GM23338 (cell line): ENCODE data around the gene CEACAM3. TPM values are rescaled to one million over a fixed set of nuclear protein-coding genes. Genes with fewer than 3 reads are reported as not detected.

Source experiments
- ATAC-seq: fragments of 200-7000 bp; cut with Tn5 transposase; 3 replicates; pipeline ENCODE4 v1.9.1; 2020
- DNase-seq: peaks from one replicate; pipeline ENCODE4 v3.0.0-alpha.2; 2015; ENCODE audit warnings: low spot score
- H2AFZ ChIP-seq: fragments of 200-600 bp; sonication (generic); 2 replicates; pipeline ENCODE4 v1.8.0; 2016; ENCODE audit warnings: antibody characterized with exemption, mild to moderate bottlenecking, moderate library complexity
- H3F3A ChIP-seq: fragments of 200-600 bp; sonication (generic); replicated peaks from 2 replicates; pipeline ENCODE4 v1.8.0; 2017; ENCODE audit warnings: antibody characterized with exemption, mixed run types, low read depth
- H3K27ac ChIP-seq: fragments of 200-600 bp; sonication (generic); 2 replicates; pipeline ENCODE4 v1.6.1; 2016; ENCODE audit warnings: low read depth
- H3K27me3 ChIP-seq: fragments of 200-600 bp; sonication (generic); 2 replicates; pipeline ENCODE4 v1.8.0; 2016; ENCODE audit warnings: mild to moderate bottlenecking, mixed run types, moderate library complexity; ENCODE audit not compliant: insufficient read depth
- H3K36me3 ChIP-seq: fragments of 200-600 bp; sonication (generic); 2 replicates; pipeline ENCODE4 v1.8.0; 2016; ENCODE audit warnings: mild to moderate bottlenecking; ENCODE audit not compliant: insufficient read depth
- H3K4me1 ChIP-seq: fragments of 200-600 bp; sonication (generic); 2 replicates; pipeline ENCODE4 v1.8.0; 2016; ENCODE audit warnings: mild to moderate bottlenecking, moderate library complexity; ENCODE audit not compliant: insufficient read depth
- H3K4me2 ChIP-seq: fragments of 200-600 bp; sonication (generic); 2 replicates; pipeline ENCODE4 v1.7.1; 2017; ENCODE audit warnings: mixed run types
- H3K4me3 ChIP-seq: fragments of 200-600 bp; sonication (generic); 2 replicates; pipeline ENCODE4 v1.6.1; 2016; ENCODE audit warnings: mixed run types
- H3K79me2 ChIP-seq: fragments of 200-600 bp; sonication (generic); replicated peaks from 2 replicates; pipeline ENCODE4 v1.8.0; 2017; ENCODE audit warnings: mild to moderate bottlenecking; ENCODE audit not compliant: insufficient read depth
- H3K9me2 ChIP-seq: fragments of 200-600 bp; sonication (generic); 2 replicates; pipeline ENCODE4 v1.8.0; 2017; ENCODE audit not compliant: insufficient read depth
- H4K20me1 ChIP-seq: fragments of 200-600 bp; sonication (generic); replicated peaks from 2 replicates; pipeline ENCODE4 v1.8.0; 2017; ENCODE audit warnings: mild to moderate bottlenecking; ENCODE audit not compliant: insufficient read depth
- H3K27ac Mint-ChIP-seq: 2 replicates; pipeline ENCODE4 v1.8.0; 2020; ENCODE audit warnings: inconsistent platforms, mild to moderate bottlenecking, moderate library complexity, mixed read lengths
- H3K27me3 Mint-ChIP-seq: 3 replicates; pipeline ENCODE4 v1.8.0; 2022; ENCODE audit warnings: low read depth, mild to moderate bottlenecking, moderate library complexity, mixed read lengths, inconsistent platforms; ENCODE audit not compliant: insufficient read depth, poor library complexity
- H3K36me3 Mint-ChIP-seq: 3 replicates; pipeline ENCODE4 v1.8.0; 2021; ENCODE audit warnings: low read depth, mild to moderate bottlenecking, inconsistent platforms, moderate library complexity, mixed read lengths
- H3K4me1 Mint-ChIP-seq: 3 replicates; pipeline ENCODE4 v1.8.0; 2020; ENCODE audit warnings: mild to moderate bottlenecking, inconsistent platforms, mixed read lengths
- H3K4me3 Mint-ChIP-seq: 3 replicates; pipeline ENCODE4 v1.8.0; 2021; ENCODE audit warnings: moderate library complexity, mild to moderate bottlenecking, inconsistent platforms, mixed read lengths
- H3K9me3 Mint-ChIP-seq: 3 replicates; pipeline ENCODE4 v1.8.0; 2020; ENCODE audit warnings: moderate library complexity, mild to moderate bottlenecking, inconsistent platforms, mixed read lengths
- CREB1 ChIP-seq: fragments of 250-450 bp; sonication (Bioruptor Pico); IDR thresholded peaks from 2 replicates; pipeline ENCODE4 v1.5.0; 2020; ENCODE audit warnings: low read depth, mild to moderate bottlenecking, moderate library complexity
- EZH2 ChIP-seq: fragments of 200-600 bp; sonication (generic); IDR thresholded peaks from one replicate; pipeline ENCODE4 v1.8.0; 2017; ENCODE audit warnings: antibody characterized with exemption, mild to moderate bottlenecking, low read depth; ENCODE audit not compliant: unreplicated experiment
- NANOG ChIP-seq: IDR thresholded peaks from 2 replicates; pipeline ENCODE4 v1.6.1; 2016; ENCODE audit warnings: antibody characterized with exemption, borderline replicate concordance
- POLR2AphosphoS5 ChIP-seq: IDR thresholded peaks from 2 replicates; pipeline ENCODE4 v1.6.1; 2016; ENCODE audit warnings: antibody characterized with exemption, low read depth
- ZNF114 ChIP-seq: fragments of 250-450 bp; sonication (Bioruptor Pico); IDR thresholded peaks from 2 replicates; pipeline ENCODE4 v1.5.0; 2020; ENCODE audit warnings: mild to moderate bottlenecking, moderate library complexity
- polyA plus RNA-seq: library from polyadenylated mRNA; unstranded; fragments of >200 nt; fragmentation: Nextera tagmentation; extraction: Ambion mirVana; gene quantifications from 2 replicates; pipeline ENCODE4 v1.2.1, GENCODE V29; 2016
- total RNA-seq: library from RNA; depleted of rRNA; stranded (reverse); fragments of >200 nt; shearing (Covaris generic); gene quantifications from 2 replicates; pipeline ENCODE4 v1.2.3, GENCODE V29; 2014
- TF ChIP-seq, protein P1 (sequence below): IDR thresholded peaks from one replicate; pipeline ENCODE4 v1.6.1; 2018; ENCODE audit warnings: antibody characterized with exemption; ENCODE audit not compliant: unreplicated experiment
- TF ChIP-seq, protein P2 (sequence below), 2 experiments: fragments of 200-600 bp in 1 of 2; sonication (generic) in 1 of 2; conservative IDR thresholded peaks; 2 replicates each; pipeline versions ENCODE4 v1.5.1 to v1.6.1; 2016 to 2017; ENCODE audit warnings: antibody characterized with exemption in 2 of 2, low read depth in 2 of 2, mild to moderate bottlenecking in 2 of 2, moderate library complexity in 1 of 2
- TF ChIP-seq, protein P3 (sequence below): IDR thresholded peaks from 2 replicates; pipeline ENCODE4 v1.6.1; 2016; ENCODE audit warnings: antibody characterized with exemption

The CEACAM3 gene
- total and polyA plus RNA-seq, 2 experiments from 2014 or later: not detected

DNA sequence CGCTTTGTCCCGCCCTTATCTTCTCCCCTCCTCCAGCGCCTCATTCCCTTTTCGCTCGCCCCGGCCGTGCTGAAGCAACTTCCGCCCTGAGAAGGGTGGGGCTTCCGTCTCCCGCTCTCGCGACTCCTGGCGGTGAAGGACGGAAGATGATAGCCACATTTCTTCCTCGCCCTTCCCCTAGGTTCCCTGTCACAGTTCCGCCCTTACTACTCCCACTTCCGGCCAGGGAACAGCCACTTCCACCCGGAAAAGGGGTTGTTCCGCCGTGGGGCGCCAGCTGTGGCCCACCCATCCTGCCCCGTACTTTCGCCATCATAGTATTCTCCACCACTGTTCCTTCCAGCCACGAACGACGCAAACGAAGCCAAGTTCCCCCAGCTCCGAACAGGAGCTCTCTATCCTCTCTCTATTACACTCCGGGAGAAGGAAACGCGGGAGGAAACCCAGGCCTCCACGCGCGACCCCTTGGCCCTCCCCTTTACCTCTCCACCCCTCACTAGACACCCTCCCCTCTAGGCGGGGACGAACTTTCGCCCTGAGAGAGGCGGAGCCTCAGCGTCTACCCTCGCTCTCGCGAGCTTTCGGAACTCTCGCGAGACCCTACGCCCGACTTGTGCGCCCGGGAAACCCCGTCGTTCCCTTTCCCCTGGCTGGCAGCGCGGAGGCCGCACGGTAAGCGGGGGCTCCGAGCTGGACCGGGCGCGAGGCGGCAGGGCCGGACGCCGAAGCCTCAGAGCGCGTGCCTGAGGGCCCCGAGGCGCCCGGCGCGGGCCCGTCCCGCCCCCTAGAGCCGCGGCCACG is 63.4 kb downstream of the CEACAM3 start, which contains the start of gene RPS19:
TSS of gene RPS19 (plus strand) at position 638 of the 801 bp plus-strand sequence. CDS start 520 bp downstream, outside the sequence.
- Histone ChIP-seq H3K79me2 (peaks cover 46% of the 10 kb centered on the region), H2AFZ (peak within 1 kb of the TSS; percentile 67; the same call in 1 of the 2 replicates), H3K4me1 (peaks cover 36% of the 10 kb centered on the region), H3K27ac (peak within 1 kb of the TSS; percentile 98), H3K27me3 (no peaks in the 10 kb centered on the region), H3F3A (peaks cover 41% of the 10 kb centered on the region), H3K4me3 (peak within 1 kb of the TSS; percentile 69), H3K9me2 (no peaks in the 10 kb centered on the region), H3K4me2 (peak within 1 kb of the TSS; percentile 99), H4K20me1 (peaks cover 36% of the 10 kb centered on the region), H3K36me3 (peaks cover 41% of the 10 kb centered on the region)
- Mint-ChIP-seq H3K27ac (peak within 1 kb of the TSS; percentile 99), H3K9me3 (peaks cover 3% of the 10 kb centered on the region; the same call in 1 of the 3 replicates), H3K36me3 (peaks cover 45% of the 10 kb centered on the region), H3K4me3 (peak within 1 kb of the TSS; percentile 85), H3K27me3 (peaks cover 27% of the 10 kb centered on the region), H3K4me1 (peaks cover 39% of the 10 kb centered on the region)
- ATAC-seq (peak; percentile 81), DNase-seq (peak; percentile 99)
- TF ChIP-seq, protein P1, sequence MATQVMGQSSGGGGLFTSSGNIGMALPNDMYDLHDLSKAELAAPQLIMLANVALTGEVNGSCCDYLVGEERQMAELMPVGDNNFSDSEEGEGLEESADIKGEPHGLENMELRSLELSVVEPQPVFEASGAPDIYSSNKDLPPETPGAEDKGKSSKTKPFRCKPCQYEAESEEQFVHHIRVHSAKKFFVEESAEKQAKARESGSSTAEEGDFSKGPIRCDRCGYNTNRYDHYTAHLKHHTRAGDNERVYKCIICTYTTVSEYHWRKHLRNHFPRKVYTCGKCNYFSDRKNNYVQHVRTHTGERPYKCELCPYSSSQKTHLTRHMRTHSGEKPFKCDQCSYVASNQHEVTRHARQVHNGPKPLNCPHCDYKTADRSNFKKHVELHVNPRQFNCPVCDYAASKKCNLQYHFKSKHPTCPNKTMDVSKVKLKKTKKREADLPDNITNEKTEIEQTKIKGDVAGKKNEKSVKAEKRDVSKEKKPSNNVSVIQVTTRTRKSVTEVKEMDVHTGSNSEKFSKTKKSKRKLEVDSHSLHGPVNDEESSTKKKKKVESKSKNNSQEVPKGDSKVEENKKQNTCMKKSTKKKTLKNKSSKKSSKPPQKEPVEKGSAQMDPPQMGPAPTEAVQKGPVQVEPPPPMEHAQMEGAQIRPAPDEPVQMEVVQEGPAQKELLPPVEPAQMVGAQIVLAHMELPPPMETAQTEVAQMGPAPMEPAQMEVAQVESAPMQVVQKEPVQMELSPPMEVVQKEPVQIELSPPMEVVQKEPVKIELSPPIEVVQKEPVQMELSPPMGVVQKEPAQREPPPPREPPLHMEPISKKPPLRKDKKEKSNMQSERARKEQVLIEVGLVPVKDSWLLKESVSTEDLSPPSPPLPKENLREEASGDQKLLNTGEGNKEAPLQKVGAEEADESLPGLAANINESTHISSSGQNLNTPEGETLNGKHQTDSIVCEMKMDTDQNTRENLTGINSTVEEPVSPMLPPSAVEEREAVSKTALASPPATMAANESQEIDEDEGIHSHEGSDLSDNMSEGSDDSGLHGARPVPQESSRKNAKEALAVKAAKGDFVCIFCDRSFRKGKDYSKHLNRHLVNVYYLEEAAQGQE: no peak
- TF ChIP-seq NANOG (no peak), POLR2AphosphoS5 (peak; percentile 92), CREB1 (CRISPR knock-in tag) (peak; percentile 79), EZH2 (no peak), ZNF114 (CRISPR knock-in tag) (peak; percentile 77; the same call in 1 of the 2 replicates)
- TF ChIP-seq, protein P2, sequence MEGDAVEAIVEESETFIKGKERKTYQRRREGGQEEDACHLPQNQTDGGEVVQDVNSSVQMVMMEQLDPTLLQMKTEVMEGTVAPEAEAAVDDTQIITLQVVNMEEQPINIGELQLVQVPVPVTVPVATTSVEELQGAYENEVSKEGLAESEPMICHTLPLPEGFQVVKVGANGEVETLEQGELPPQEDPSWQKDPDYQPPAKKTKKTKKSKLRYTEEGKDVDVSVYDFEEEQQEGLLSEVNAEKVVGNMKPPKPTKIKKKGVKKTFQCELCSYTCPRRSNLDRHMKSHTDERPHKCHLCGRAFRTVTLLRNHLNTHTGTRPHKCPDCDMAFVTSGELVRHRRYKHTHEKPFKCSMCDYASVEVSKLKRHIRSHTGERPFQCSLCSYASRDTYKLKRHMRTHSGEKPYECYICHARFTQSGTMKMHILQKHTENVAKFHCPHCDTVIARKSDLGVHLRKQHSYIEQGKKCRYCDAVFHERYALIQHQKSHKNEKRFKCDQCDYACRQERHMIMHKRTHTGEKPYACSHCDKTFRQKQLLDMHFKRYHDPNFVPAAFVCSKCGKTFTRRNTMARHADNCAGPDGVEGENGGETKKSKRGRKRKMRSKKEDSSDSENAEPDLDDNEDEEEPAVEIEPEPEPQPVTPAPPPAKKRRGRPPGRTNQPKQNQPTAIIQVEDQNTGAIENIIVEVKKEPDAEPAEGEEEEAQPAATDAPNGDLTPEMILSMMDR (conservative IDR thresholded peaks at IDR 0.05; ENCODE audit: low read depth in 2 of 2): peak; percentile 30 to 45; a peak in 2 of 4 replicates
- TF ChIP-seq, protein P3, sequence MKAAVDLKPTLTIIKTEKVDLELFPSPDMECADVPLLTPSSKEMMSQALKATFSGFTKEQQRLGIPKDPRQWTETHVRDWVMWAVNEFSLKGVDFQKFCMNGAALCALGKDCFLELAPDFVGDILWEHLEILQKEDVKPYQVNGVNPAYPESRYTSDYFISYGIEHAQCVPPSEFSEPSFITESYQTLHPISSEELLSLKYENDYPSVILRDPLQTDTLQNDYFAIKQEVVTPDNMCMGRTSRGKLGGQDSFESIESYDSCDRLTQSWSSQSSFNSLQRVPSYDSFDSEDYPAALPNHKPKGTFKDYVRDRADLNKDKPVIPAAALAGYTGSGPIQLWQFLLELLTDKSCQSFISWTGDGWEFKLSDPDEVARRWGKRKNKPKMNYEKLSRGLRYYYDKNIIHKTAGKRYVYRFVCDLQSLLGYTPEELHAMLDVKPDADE: peak; percentile 94
